SU-DHL-6 (cell line): Measurements from ENCODE around the gene MADCAM1.

Source experiments
- EZH2phosphoT487 ChIP-seq: fragments of 200-600 bp; sonication (generic), shearing (Covaris generic); conservative IDR thresholded peaks from 2 replicates; pipeline ENCODE4 v1.6.1; 2018; ENCODE audit warnings: mild to moderate bottlenecking, antibody characterized with exemption, low read length, moderate library complexity, mixed read lengths
- TF ChIP-seq, protein P1 (sequence below): fragments of 200-600 bp; sonication (generic); IDR thresholded peaks from one replicate; pipeline ENCODE4 v1.5.1; 2017; ENCODE audit warnings: antibody characterized with exemption, mild to moderate bottlenecking, low read length, moderate library complexity; ENCODE audit not compliant: insufficient read depth, poor library complexity, severe bottlenecking

DNA sequence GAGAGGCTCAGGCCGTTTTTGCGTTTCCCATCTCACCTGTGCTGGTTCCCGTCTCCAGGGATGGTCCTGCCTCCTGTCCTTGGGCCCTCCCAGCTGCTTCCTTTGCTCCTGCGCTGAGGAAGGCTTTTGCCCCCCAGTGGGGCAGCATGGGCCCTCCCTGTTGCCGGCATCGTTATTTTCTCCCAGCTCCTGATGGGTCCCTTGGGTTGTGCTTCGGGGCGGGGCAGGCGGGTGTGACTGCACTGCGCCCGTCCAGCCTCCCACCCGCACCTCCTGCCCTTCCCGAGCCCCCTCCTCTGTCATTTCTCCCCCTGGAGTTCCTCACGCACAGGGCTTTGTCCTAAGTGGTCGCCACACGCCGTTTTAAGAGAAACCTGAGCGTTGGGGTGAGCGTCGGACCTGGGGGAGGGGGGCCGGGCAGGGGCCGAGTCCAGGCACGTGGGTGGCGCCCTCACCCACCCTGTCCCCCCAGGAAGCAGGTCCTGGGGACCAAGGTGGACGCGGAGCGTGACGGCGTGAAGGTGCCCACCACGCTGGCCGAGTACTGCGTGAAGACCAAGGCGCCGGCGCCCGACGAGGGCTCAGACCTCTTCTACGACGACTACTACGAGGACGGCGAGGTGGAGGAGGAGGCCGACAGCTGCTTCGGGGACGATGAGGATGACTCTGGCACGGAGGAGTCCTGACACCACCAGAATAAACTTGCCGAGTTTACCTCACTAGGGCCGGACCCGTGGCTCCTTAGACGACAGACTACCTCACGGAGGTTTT lies 44.8 kb downstream of the MADCAM1 start:
- TF ChIP-seq, protein P1, sequence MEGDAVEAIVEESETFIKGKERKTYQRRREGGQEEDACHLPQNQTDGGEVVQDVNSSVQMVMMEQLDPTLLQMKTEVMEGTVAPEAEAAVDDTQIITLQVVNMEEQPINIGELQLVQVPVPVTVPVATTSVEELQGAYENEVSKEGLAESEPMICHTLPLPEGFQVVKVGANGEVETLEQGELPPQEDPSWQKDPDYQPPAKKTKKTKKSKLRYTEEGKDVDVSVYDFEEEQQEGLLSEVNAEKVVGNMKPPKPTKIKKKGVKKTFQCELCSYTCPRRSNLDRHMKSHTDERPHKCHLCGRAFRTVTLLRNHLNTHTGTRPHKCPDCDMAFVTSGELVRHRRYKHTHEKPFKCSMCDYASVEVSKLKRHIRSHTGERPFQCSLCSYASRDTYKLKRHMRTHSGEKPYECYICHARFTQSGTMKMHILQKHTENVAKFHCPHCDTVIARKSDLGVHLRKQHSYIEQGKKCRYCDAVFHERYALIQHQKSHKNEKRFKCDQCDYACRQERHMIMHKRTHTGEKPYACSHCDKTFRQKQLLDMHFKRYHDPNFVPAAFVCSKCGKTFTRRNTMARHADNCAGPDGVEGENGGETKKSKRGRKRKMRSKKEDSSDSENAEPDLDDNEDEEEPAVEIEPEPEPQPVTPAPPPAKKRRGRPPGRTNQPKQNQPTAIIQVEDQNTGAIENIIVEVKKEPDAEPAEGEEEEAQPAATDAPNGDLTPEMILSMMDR = no peak
- TF ChIP-seq EZH2phosphoT487 = no peak
